Esophagus muscularis mucosa (tissue), 4 donors: ENCODE measurements around the gene SCART1. TPM values are rescaled to one million over a fixed set of nuclear protein-coding genes. Genes with fewer than 3 reads are reported as not detected.

ENCODE experiments used
- DNase-seq: peaks from one replicate; pipeline ENCODE4 v3.0.0-alpha.2; 2017; ENCODE audit errors: extremely low spot score
- H3K27ac ChIP-seq, 4 donors: fragments of 200-600 bp; sonication (generic); replicated peaks in 1 of 4; 1 replicate in 3 of 4; 2 replicates in 1 of 4; pipeline ENCODE4 v1.5.1; 2016 to 2019; ENCODE audit warnings: mild to moderate bottlenecking in 1 of 4
- H3K27me3 ChIP-seq, 4 donors: fragments of 200-600 bp; sonication (generic); one replicate each; pipeline versions ENCODE4 v1.5.1 to v1.6.0; 2016 to 2019
- H3K36me3 ChIP-seq, 4 donors: fragments of 200-600 bp; sonication (generic); one replicate each; pipeline ENCODE4 v1.5.1; 2016 to 2019
- H3K4me1 ChIP-seq, 4 donors: fragments of 200-600 bp; sonication (generic); one replicate each; pipeline ENCODE4 v1.5.1; 2016 to 2019
- H3K4me3 ChIP-seq, 4 donors: fragments of 200-600 bp; sonication (generic); 1 replicate in 2 of 4; 2 replicates in 2 of 4; pipeline ENCODE4 v1.5.1; 2016 to 2019; ENCODE audit warnings: mild to moderate bottlenecking in 4 of 4, moderate library complexity in 1 of 4
- H3K9me3 ChIP-seq, 4 donors: fragments of 200-600 bp; sonication (generic); 1 replicate in 3 of 4; 2 replicates in 1 of 4; pipeline ENCODE4 v1.5.1; 2016 to 2019
- EP300 ChIP-seq: sonication (generic); formaldehyde crosslinking; IDR thresholded peaks from one replicate; pipeline ENCODE4 v1.6.1; 2017; ENCODE audit warnings: antibody characterized with exemption
- POLR2A ChIP-seq: fragments of 450-650 bp; IDR thresholded peaks from one replicate; pipeline ENCODE4 v1.6.1; 2017; ENCODE audit warnings: antibody characterized with exemption, moderate library complexity, mild to moderate bottlenecking, low read depth
- POLR2AphosphoS5 ChIP-seq, 2 donors: sonication (generic); formaldehyde crosslinking; IDR thresholded peaks; one replicate each; pipeline ENCODE4 v1.6.1; 2017; ENCODE audit warnings: antibody characterized with exemption in 2 of 2
- WGBS: methylation state at CpG from one replicate; pipeline ENCODE4 v1.1.5; 2018; 5-methylcytosine and 5-hydroxymethylcytosine counted together
- intact Hi-C: fragments of 100-400 bp; cut with DNase I; formaldehyde crosslinking; loops from one replicate; pipeline ENCODE4 v1.15.1; 2023
- total RNA-seq, 4 donors: library from RNA; depleted of rRNA; stranded (reverse); fragments of >200 nt; gene quantifications; one replicate each; pipeline versions ENCODE4 v1.1.0 to v1.2.1, GENCODE V29; 2016
- TF ChIP-seq, protein P1 (sequence below), 3 experiments: fragments of 200-600 bp in 2 of 3; fragments of 450-650 bp in 1 of 3; sonication (generic) in 2 of 3; IDR thresholded peaks; one replicate each; pipeline ENCODE4 v1.5.1; 2017 to 2019; ENCODE audit warnings: antibody characterized with exemption in 3 of 3, mild to moderate bottlenecking in 2 of 3, moderate library complexity in 1 of 3

Gene SCART1
- total RNA-seq, 4 donors from 2014 or later = 0.65 to 1.7 (median 1.4) TPM

DNA sequence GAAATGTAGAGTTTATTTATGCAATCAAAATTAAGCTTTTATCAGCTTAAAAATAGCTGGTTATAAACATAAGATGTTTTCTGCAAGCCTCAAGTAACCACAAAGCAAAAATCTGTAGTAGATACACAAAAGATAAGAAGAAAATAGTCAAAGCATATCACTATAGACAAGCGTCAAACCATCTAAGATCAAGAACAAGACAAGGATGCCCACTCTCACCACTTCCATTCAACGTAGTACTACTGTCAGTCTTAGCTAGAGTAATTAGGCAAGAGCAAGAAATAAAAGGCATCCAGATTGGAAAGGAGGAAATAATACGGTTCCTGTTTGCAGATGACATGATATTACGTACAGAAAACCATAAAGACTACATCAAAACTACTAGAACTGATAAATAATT lies 56.0 kb downstream of the SCART1 start:
- intact Hi-C loops = no loop called here
- Histone ChIP-seq H3K27ac (no peak overlapping the region), H3K4me3 (no peak overlapping the region), H3K9me3 (peaks cover 0 to 13% (median 4%) of the 10 kb centered on the region in 4 donors), H3K36me3 (peaks cover 0 to 3% (median 0%) of the 10 kb centered on the region in 4 donors), H3K4me1 (no peaks in the 10 kb centered on the region), H3K27me3 (no peaks in the 10 kb centered on the region)
- TF ChIP-seq POLR2A = no peak
- TF ChIP-seq, protein P1, sequence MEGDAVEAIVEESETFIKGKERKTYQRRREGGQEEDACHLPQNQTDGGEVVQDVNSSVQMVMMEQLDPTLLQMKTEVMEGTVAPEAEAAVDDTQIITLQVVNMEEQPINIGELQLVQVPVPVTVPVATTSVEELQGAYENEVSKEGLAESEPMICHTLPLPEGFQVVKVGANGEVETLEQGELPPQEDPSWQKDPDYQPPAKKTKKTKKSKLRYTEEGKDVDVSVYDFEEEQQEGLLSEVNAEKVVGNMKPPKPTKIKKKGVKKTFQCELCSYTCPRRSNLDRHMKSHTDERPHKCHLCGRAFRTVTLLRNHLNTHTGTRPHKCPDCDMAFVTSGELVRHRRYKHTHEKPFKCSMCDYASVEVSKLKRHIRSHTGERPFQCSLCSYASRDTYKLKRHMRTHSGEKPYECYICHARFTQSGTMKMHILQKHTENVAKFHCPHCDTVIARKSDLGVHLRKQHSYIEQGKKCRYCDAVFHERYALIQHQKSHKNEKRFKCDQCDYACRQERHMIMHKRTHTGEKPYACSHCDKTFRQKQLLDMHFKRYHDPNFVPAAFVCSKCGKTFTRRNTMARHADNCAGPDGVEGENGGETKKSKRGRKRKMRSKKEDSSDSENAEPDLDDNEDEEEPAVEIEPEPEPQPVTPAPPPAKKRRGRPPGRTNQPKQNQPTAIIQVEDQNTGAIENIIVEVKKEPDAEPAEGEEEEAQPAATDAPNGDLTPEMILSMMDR (IDR thresholded peaks at IDR 0.05) = no peak
- TF ChIP-seq EP300 = no peak
- TF ChIP-seq POLR2AphosphoS5 (IDR thresholded peaks at IDR 0.05) = no peak
- 83% methylated on average over 4 of the region's 4 CpGs for WGBS
- DNase-seq = no peak

DNA sequence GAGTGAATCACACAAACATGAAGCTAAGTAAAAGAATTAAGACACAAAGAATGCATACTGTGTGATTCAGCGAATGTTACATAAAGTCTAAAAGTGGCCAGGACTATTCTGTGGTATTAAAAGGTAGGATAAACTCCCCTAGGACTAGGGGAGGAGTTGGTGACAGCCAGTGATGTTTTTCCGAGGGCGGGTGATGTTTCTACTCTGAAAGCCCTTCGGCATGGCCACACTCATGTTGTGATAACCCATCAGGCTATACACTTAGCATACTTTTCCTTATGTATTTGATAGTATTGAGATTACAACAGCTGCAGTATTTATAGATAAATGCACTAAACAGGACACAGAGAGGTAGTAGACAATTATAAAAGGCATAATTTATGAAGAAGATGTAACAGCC lies 57.7 kb downstream of the SCART1 start:
- intact Hi-C loops = no loop called here
- Histone ChIP-seq H3K4me1 (no peaks in the 10 kb centered on the region), H3K27me3 (no peaks in the 10 kb centered on the region), H3K27ac (no peak overlapping the region), H3K4me3 (no peak overlapping the region), H3K9me3 (peaks cover 0 to 13% (median 4%) of the 10 kb centered on the region in 4 donors), H3K36me3 (peaks cover 0 to 3% (median 0%) of the 10 kb centered on the region in 4 donors)
- TF ChIP-seq POLR2AphosphoS5 (IDR thresholded peaks at IDR 0.05) = no peak
- TF ChIP-seq, protein P1 (IDR thresholded peaks at IDR 0.05) = no peak
- TF ChIP-seq EP300 = no peak
- TF ChIP-seq POLR2A = no peak
- no peak for DNase-seq
- 77% methylated on average over 4 of the region's 4 CpGs for WGBS

DNA sequence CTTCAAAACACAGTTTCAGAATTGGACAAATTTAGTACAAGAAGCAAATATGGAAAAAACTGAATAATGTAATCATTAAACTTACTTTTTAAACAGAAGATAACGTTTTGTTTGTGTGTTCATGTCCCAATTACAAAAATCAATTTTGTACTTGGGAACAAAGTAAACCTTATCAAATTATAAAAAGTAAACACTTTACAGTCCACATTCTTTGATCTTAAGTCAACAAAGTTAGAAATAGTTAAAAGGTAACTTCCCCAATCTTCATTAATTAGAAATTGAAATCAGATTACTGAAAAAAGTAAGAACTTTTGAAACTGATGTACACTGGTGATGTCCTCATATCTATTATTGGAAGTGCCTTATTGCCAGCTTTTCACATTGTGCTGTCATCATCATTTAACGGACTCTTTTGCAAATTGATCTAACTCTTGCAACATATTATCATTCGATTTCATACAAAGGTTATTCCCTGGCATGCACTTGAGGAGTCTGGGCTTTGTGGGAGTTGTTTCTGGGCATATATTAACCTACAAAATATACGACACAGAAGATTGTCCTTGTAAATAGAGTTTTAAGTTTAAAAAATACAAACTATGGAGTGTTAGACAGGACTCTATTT lies 58.3 kb downstream of the SCART1 start:
- no peak for TF ChIP-seq POLR2A
- no peak for TF ChIP-seq POLR2AphosphoS5 (IDR thresholded peaks at IDR 0.05)
- TF ChIP-seq, protein P1 (IDR thresholded peaks at IDR 0.05) = no peak
- no peak for TF ChIP-seq EP300
- Histone ChIP-seq H3K36me3 (peaks cover 0 to 3% (median 0%) of the 10 kb centered on the region in 4 donors), H3K27me3 (no peaks in the 10 kb centered on the region)

DNA sequence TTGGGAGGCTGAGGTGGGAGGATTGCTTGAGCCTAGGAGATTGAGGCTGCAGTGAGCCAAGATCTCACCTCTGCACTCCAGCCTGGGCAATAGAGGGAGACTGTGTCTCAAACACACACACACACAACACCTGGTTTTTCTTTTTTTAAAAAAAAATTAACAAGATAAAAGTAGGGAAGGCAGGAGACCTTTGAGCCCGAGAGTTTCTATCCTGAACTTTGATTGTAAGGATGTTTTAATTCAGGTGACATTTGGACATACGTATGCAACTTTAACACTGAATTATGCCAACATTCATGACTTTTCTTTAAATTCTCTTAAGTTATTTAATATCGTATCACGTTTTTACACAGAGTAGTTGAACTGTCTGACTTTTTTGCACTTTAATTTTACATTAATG lies 61.7 kb downstream of the SCART1 start:
- no peak overlapping the region for H3K4me3 ChIP-seq
- no peaks in the 10 kb centered on the region for H3K9me3 ChIP-seq
- 73% methylated on average over 4 of the region's 4 CpGs for WGBS

More for the DNA sequence above, 58.3 kb downstream of the SCART1 start:
- H3K4me1 ChIP-seq = no peaks in the 10 kb centered on the region
- WGBS = 60% methylated on average over 4 of the region's 4 CpGs
- no peak overlapping the region for H3K27ac ChIP-seq
- H3K9me3 ChIP-seq = peaks cover 0 to 13% (median 4%) of the 10 kb centered on the region in 4 donors
- no peak for DNase-seq
- intact Hi-C loops = no loop called here
- H3K4me3 ChIP-seq = no peak overlapping the region

More for the DNA sequence above, 61.7 kb downstream of the SCART1 start:
- DNase-seq = no peak
- intact Hi-C loops = no loop called here
- no peak for TF ChIP-seq POLR2AphosphoS5 (IDR thresholded peaks at IDR 0.05)
- no peak for TF ChIP-seq EP300
- no peak for TF ChIP-seq POLR2A
- TF ChIP-seq, protein P1 (IDR thresholded peaks at IDR 0.05) = no peak
- Histone ChIP-seq H3K27ac (no peak overlapping the region), H3K4me1 (peaks cover 0 to 10% (median 8%) of the 10 kb centered on the region in 4 donors), H3K36me3 (peaks cover 0 to 1% (median 0%) of the 10 kb centered on the region in 4 donors), H3K27me3 (no peaks in the 10 kb centered on the region)
